Skeletal muscle satellite cell (primary cell): ENCODE data around the gene MAT2A. TPM values are rescaled to one million over a fixed set of nuclear protein-coding genes. Genes with fewer than 3 reads are reported as not detected.
A peak's percentile ranks its signal among the peaks of the same experiment; 100 is the strongest.

Experiments used
- H3K27me3 ChIP-seq: 2 replicates; pipeline ENCODE4 v1.7.0; 2013; ENCODE audit warnings: low read length; ENCODE audit not compliant: control insufficient read depth, insufficient read depth
- H3K36me3 ChIP-seq: 2 replicates; pipeline ENCODE4 v1.7.0; 2013; ENCODE audit warnings: mild to moderate bottlenecking, control low read depth, low read length; ENCODE audit not compliant: insufficient read depth
- H3K4me1 ChIP-seq: 2 replicates; pipeline ENCODE4 v1.7.0; 2013; ENCODE audit warnings: low read length; ENCODE audit not compliant: control insufficient read depth, insufficient read depth
- H3K4me2 ChIP-seq: 2 replicates; pipeline ENCODE4 v1.7.0; 2013; ENCODE audit warnings: mild to moderate bottlenecking, low read length
- H3K4me3 ChIP-seq: 2 replicates; pipeline ENCODE4 v1.7.0; 2013; ENCODE audit warnings: low read length
- H3K9ac ChIP-seq: 2 replicates; pipeline ENCODE4 v1.7.0; 2013; ENCODE audit warnings: mild to moderate bottlenecking, low read depth, low read length, moderate library complexity
- H3K9me3 ChIP-seq: replicated peaks from 2 replicates; pipeline ENCODE4 v1.7.0; 2013; ENCODE audit warnings: mild to moderate bottlenecking, control low read depth, low read length
- total RNA-seq: library from RNA; depleted of rRNA; stranded (reverse); fragments of >200 nt; gene quantifications from 2 replicates; pipeline ENCODE4 v1.2.3, GENCODE V29; 2012; rRNA removed

MAT2A gene
- total RNA-seq: 104 and 107 TPM in 2 replicates

GRCh38 chr2:85538507-85539360 lies at the start of gene MAT2A:
MAT2A (plus strand) TSS chr2:85539168; CDS start chr2:85539288, 120 bp downstream.
- H3K9ac ChIP-seq: peak within 1 kb of the TSS; percentile 99
- peak within 1 kb of the TSS; percentile 98 for H3K4me2 ChIP-seq
- H3K36me3 ChIP-seq: peaks cover 41% of the 10 kb centered on the region
- H3K4me1 ChIP-seq: peaks cover 31% of the 10 kb centered on the region
- no peaks in the 10 kb centered on the region for H3K9me3 ChIP-seq
- peak within 1 kb of the TSS; percentile 98 for H3K4me3 ChIP-seq
- H3K27me3 ChIP-seq: no peaks in the 10 kb centered on the region

- no peak overlapping the region for H3K9ac ChIP-seq
- H3K27me3 ChIP-seq: no peaks in the 10 kb centered on the region
- H3K9me3 ChIP-seq: no peaks in the 10 kb centered on the region
- H3K36me3 ChIP-seq: no peaks in the 10 kb centered on the region
- no peaks in the 10 kb centered on the region for H3K4me1 ChIP-seq
- H3K4me3 ChIP-seq: no peak overlapping the region
- H3K4me2 ChIP-seq: no peak overlapping the region
Observed at GRCh38 chr2:85490861-85491755, 47.9 kb upstream of the MAT2A start.

- no peak overlapping the region for H3K9ac ChIP-seq
- H3K9me3 ChIP-seq: no peaks in the 10 kb centered on the region
- H3K4me2 ChIP-seq: no peak overlapping the region
- no peak overlapping the region for H3K4me3 ChIP-seq
- peaks cover 7% of the 10 kb centered on the region for H3K4me1 ChIP-seq
- no peaks in the 10 kb centered on the region for H3K27me3 ChIP-seq
- no peaks in the 10 kb centered on the region for H3K36me3 ChIP-seq
Observed at GRCh38 chr2:85496436-85496835, 42.5 kb upstream of the MAT2A start.

GRCh38 chr2:85497944-85498630 lies 40.9 kb upstream of the MAT2A start:
- Histone ChIP-seq H3K4me2 (no peak overlapping the region), H3K36me3 (no peaks in the 10 kb centered on the region), H3K9ac (no peak overlapping the region), H3K27me3 (no peaks in the 10 kb centered on the region), H3K9me3 (no peaks in the 10 kb centered on the region), H3K4me1 (peaks cover 17% of the 10 kb centered on the region), H3K4me3 (no peak overlapping the region)

- H3K9ac ChIP-seq: no peak overlapping the region
- H3K36me3 ChIP-seq: no peaks in the 10 kb centered on the region
- no peak overlapping the region for H3K4me2 ChIP-seq
- no peaks in the 10 kb centered on the region for H3K27me3 ChIP-seq
- H3K4me1 ChIP-seq: peaks cover 47% of the 10 kb centered on the region
- H3K9me3 ChIP-seq: no peaks in the 10 kb centered on the region
- no peak overlapping the region for H3K4me3 ChIP-seq
Observed at GRCh38 chr2:85501248-85501647, 37.7 kb upstream of the MAT2A start.

GRCh38 chr2:85502720-85503119 lies 36.2 kb upstream of the MAT2A start:
- no peaks in the 10 kb centered on the region for H3K36me3 ChIP-seq
- H3K4me3 ChIP-seq: no peak overlapping the region
- H3K27me3 ChIP-seq: no peaks in the 10 kb centered on the region
- H3K9me3 ChIP-seq: no peaks in the 10 kb centered on the region
- H3K4me1 ChIP-seq: peaks cover 61% of the 10 kb centered on the region
- H3K4me2 ChIP-seq: no peak overlapping the region
- peak overlapping the region; percentile 67 for H3K9ac ChIP-seq

- Histone ChIP-seq H3K4me3 (no peak overlapping the region), H3K36me3 (no peaks in the 10 kb centered on the region), H3K27me3 (no peaks in the 10 kb centered on the region), H3K9ac (peak overlapping the region; percentile 67), H3K4me1 (peaks cover 61% of the 10 kb centered on the region), H3K4me2 (peak overlapping the region; percentile 52), H3K9me3 (no peaks in the 10 kb centered on the region)
Observed at GRCh38 chr2:85503168-85503850, 35.7 kb upstream of the MAT2A start.

- Histone ChIP-seq H3K27me3 (no peaks in the 10 kb centered on the region), H3K9ac (peak overlapping the region; percentile 67), H3K4me3 (no peak overlapping the region), H3K9me3 (no peaks in the 10 kb centered on the region), H3K4me2 (peak overlapping the region; percentile 52), H3K4me1 (peaks cover 54% of the 10 kb centered on the region), H3K36me3 (no peaks in the 10 kb centered on the region)
Observed at GRCh38 chr2:85503851-85504777, 34.9 kb upstream of the MAT2A start.

- Histone ChIP-seq H3K4me3 (no peak overlapping the region), H3K27me3 (no peaks in the 10 kb centered on the region), H3K9me3 (no peaks in the 10 kb centered on the region), H3K4me1 (peaks cover 54% of the 10 kb centered on the region), H3K4me2 (peak overlapping the region; percentile 50), H3K36me3 (no peaks in the 10 kb centered on the region), H3K9ac (peak overlapping the region; percentile 67)
Observed at GRCh38 chr2:85504778-85505261, 34.1 kb upstream of the MAT2A start.
